ENCODE data around the gene DRAM1.

DNA sequence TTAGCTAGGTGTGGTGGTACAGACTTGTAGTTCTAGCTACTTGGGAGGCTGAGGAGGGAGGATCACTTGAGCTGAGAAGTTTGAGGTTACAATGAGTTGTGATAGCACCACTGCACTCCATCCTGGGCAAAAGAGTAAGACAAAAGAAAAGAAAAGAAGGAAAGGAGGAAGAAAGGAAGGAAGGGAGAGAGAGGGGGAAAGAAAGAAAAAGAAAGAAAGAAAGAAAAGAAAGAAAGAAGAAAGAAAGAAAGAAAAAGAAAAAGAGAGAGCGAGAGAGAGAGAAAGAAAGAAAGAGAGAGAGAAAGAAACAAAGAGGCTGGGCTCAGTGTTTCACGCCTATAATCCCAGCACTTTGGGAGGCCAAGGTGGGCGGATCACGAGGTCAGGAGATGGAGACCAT lies 36.3 kb upstream of the DRAM1 start:
- TF ChIP-seq, protein P1, sequence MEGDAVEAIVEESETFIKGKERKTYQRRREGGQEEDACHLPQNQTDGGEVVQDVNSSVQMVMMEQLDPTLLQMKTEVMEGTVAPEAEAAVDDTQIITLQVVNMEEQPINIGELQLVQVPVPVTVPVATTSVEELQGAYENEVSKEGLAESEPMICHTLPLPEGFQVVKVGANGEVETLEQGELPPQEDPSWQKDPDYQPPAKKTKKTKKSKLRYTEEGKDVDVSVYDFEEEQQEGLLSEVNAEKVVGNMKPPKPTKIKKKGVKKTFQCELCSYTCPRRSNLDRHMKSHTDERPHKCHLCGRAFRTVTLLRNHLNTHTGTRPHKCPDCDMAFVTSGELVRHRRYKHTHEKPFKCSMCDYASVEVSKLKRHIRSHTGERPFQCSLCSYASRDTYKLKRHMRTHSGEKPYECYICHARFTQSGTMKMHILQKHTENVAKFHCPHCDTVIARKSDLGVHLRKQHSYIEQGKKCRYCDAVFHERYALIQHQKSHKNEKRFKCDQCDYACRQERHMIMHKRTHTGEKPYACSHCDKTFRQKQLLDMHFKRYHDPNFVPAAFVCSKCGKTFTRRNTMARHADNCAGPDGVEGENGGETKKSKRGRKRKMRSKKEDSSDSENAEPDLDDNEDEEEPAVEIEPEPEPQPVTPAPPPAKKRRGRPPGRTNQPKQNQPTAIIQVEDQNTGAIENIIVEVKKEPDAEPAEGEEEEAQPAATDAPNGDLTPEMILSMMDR (IDR thresholded peaks at IDR 0.05), result no peak
- TF ChIP-seq POLR2AphosphoS5 (IDR thresholded peaks at IDR 0.05), result no peak
